Dendritic cell treated with granulocyte-macrophage colony-stimulating factor and Interleukin-4, amounts not matched to agents 40 ng/mL and 50 ng/mL, for 4 days (primary cell): Measurements from ENCODE around the gene NKAPD1.
"Not testable (repeated sequence)": the region's sequence is repeated elsewhere in the genome, so short reads cannot be mapped to it uniquely, and the experiment has no call there.

Experiments
- H3K27ac Mint-ChIP-seq: one replicate; pipeline ENCODE4 v1.8.0; 2022; ENCODE audit warnings: mild to moderate bottlenecking, mixed read lengths
- H3K27me3 Mint-ChIP-seq: one replicate; pipeline ENCODE4 v1.8.0; 2022; ENCODE audit warnings: mild to moderate bottlenecking, mixed read lengths
- H3K36me3 Mint-ChIP-seq: one replicate; pipeline ENCODE4 v1.8.0; 2022; ENCODE audit warnings: low read depth, mixed read lengths
- H3K4me1 Mint-ChIP-seq: one replicate; pipeline ENCODE4 v1.8.0; 2022; ENCODE audit warnings: low read depth, mixed read lengths
- H3K4me3 Mint-ChIP-seq: one replicate; pipeline ENCODE4 v1.8.0; 2022; ENCODE audit warnings: mild to moderate bottlenecking, moderate library complexity, mixed read lengths
- H3K9me3 Mint-ChIP-seq: one replicate; pipeline ENCODE4 v1.8.0; 2022; ENCODE audit warnings: mixed read lengths
- intact Hi-C: fragments of 100-400 bp; cut with micrococcal nuclease; formaldehyde crosslinking; loops from one replicate; pipeline ENCODE4 v1.15.0; 2022

The NKAPD1 gene

GRCh38 chr11:112049777-112050176 is 24.3 kb upstream of the NKAPD1 start:
- H3K4me1 Mint-ChIP-seq = peaks cover 23% of the 10 kb centered on the region
- H3K9me3 Mint-ChIP-seq = no peaks in the 10 kb centered on the region
- no peak overlapping the region for H3K4me3 Mint-ChIP-seq
- no peaks in the 10 kb centered on the region for H3K27me3 Mint-ChIP-seq
- intact Hi-C loops = no loop called here
- no peak overlapping the region for H3K27ac Mint-ChIP-seq
- H3K36me3 Mint-ChIP-seq = peaks cover 93% of the 10 kb centered on the region

DNA sequence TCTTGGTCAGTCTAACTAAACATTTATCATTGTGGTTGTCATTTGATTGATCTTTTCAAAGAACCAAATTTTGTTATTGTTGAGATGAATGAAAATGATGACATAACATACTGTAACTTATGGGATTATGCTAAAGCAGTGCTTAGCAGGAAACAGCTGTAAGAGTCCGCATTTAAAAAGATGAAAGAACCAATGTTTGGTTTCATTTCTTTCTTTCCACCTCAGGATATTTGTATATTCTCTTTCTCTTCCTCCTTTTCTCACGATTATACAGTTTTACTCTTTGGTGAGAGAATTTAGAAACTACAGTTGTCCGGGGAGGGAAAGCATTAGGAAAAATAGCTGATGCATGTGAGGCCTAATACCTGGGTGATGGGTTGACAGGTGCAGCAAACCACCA is 23.4 kb upstream of the NKAPD1 start:
- Mint-ChIP-seq H3K9me3 (no peaks in the 10 kb centered on the region), H3K27me3 (no peaks in the 10 kb centered on the region), H3K4me3 (no peak overlapping the region), H3K36me3 (peaks cover 93% of the 10 kb centered on the region), H3K27ac (peak overlapping the region; percentile 22), H3K4me1 (peaks cover 23% of the 10 kb centered on the region)
- intact Hi-C loops = no loop called here

DNA sequence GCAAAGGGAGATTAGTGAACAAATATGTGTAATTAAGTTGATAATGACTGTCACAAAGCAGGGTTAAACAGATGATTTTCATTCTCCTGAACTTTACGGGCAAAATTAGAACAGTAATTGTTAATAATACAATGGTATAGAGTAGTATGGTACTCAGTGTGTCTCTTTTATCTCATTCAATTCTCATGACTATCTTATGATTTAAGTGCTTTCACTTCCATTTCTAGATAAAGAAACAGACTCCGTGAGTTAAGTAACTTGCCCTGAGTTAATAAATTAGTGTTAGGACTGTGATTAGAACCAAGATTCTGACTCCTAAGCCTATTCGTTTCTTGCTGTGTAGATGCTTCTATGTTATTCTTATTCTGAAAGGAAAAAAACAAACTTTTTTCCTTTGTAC is 22.3 kb upstream of the NKAPD1 start:
- Mint-ChIP-seq H3K27me3 (no peaks in the 10 kb centered on the region), H3K27ac (no peak overlapping the region), H3K4me3 (no peak overlapping the region), H3K9me3 (no peaks in the 10 kb centered on the region), H3K4me1 (peaks cover 23% of the 10 kb centered on the region), H3K36me3 (peaks cover 93% of the 10 kb centered on the region)
- intact Hi-C loops = no loop called here

DNA sequence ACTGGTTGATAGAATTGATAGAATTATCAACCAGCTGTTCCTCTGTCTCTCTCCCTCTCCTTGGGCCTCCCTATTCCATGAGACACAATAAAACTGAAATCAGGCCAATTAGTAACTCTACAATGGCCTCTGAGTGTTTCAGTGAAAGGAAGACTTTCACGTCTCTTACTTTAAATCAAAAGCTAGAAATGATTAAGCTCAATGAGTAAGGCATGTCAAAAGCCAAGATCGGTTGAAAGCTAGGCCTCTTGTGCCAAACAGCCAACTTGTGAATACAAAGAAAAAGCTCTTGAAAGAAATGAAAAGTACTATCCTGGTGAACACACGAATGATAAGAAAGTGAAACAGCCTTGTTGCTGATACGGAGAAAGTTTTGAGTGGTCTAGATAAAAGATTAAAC is 16.9 kb upstream of the NKAPD1 start:
- intact Hi-C loops = no loop called here
- no peaks in the 10 kb centered on the region for H3K27me3 Mint-ChIP-seq
- H3K4me1 Mint-ChIP-seq = no peaks in the 10 kb centered on the region
- no peaks in the 10 kb centered on the region for H3K9me3 Mint-ChIP-seq
- H3K27ac Mint-ChIP-seq = no peak overlapping the region
- H3K36me3 Mint-ChIP-seq = peaks cover 85% of the 10 kb centered on the region
- H3K4me3 Mint-ChIP-seq = no peak overlapping the region

DNA sequence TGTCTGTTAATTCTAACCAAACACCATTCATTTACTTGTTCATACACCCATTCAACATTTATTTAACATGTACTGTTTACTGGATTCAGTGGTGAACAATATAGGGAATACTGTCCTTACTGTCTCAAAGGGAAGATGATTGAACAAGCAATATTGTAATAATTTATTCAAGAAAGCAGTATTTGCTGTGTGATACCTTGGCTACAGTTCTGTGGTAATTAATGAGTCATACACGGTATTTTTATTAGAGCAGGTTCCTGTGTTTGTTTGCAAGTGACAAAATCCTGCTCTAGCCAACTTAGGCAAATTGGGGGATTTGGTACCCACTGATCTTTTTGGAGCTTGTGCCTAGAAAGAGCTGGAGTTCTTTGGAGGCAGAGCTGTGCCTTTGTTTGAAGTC is 16.0 kb upstream of the NKAPD1 start:
- H3K4me3 Mint-ChIP-seq = no peak overlapping the region
- intact Hi-C loops = no loop called here
- H3K36me3 Mint-ChIP-seq = peaks cover 88% of the 10 kb centered on the region
- no peaks in the 10 kb centered on the region for H3K4me1 Mint-ChIP-seq
- H3K27me3 Mint-ChIP-seq = no peaks in the 10 kb centered on the region
- no peak overlapping the region for H3K27ac Mint-ChIP-seq
- H3K9me3 Mint-ChIP-seq = no peaks in the 10 kb centered on the region

- H3K4me1 Mint-ChIP-seq = no peaks in the 10 kb centered on the region
- H3K4me3 Mint-ChIP-seq = no peak overlapping the region
- no peaks in the 10 kb centered on the region for H3K9me3 Mint-ChIP-seq
- peaks cover 57% of the 10 kb centered on the region for H3K36me3 Mint-ChIP-seq
- H3K27me3 Mint-ChIP-seq = no peaks in the 10 kb centered on the region
- no peak overlapping the region for H3K27ac Mint-ChIP-seq
- intact Hi-C loops = no loop called here
These were observed 11.2 kb upstream of the NKAPD1 start for GRCh38 chr11:112062923-112063322.

- H3K9me3 Mint-ChIP-seq = no peaks in the 10 kb centered on the region
- peaks cover 34% of the 10 kb centered on the region for H3K4me1 Mint-ChIP-seq
- no peaks in the 10 kb centered on the region for H3K27me3 Mint-ChIP-seq
- H3K4me3 Mint-ChIP-seq = no peak overlapping the region
- intact Hi-C loops = no loop called here
- H3K36me3 Mint-ChIP-seq = peaks cover 98% of the 10 kb centered on the region
- H3K27ac Mint-ChIP-seq = no peak overlapping the region
These were observed 8.6 kb downstream of the NKAPD1 start for GRCh38 chr11:112082729-112083128.

- H3K9me3 Mint-ChIP-seq = no peaks in the 10 kb centered on the region
- peaks cover 100% of the 10 kb centered on the region for H3K36me3 Mint-ChIP-seq
- H3K27ac Mint-ChIP-seq = peak overlapping the region; percentile 99
- peaks cover 62% of the 10 kb centered on the region for H3K4me1 Mint-ChIP-seq
- intact Hi-C loops = loop anchor here (1.0 to 5.0 kb wide), 5 partner anchors 12 to 484 kb away; partner anchors contain the start of genes CFAP68, DLAT, FDXACB1 and NKAPD1
- no peaks in the 10 kb centered on the region for H3K27me3 Mint-ChIP-seq
- peak overlapping the region; percentile 96 for H3K4me3 Mint-ChIP-seq
These were observed 11.8 kb downstream of the NKAPD1 start for GRCh38 chr11:112085822-112086421.

DNA sequence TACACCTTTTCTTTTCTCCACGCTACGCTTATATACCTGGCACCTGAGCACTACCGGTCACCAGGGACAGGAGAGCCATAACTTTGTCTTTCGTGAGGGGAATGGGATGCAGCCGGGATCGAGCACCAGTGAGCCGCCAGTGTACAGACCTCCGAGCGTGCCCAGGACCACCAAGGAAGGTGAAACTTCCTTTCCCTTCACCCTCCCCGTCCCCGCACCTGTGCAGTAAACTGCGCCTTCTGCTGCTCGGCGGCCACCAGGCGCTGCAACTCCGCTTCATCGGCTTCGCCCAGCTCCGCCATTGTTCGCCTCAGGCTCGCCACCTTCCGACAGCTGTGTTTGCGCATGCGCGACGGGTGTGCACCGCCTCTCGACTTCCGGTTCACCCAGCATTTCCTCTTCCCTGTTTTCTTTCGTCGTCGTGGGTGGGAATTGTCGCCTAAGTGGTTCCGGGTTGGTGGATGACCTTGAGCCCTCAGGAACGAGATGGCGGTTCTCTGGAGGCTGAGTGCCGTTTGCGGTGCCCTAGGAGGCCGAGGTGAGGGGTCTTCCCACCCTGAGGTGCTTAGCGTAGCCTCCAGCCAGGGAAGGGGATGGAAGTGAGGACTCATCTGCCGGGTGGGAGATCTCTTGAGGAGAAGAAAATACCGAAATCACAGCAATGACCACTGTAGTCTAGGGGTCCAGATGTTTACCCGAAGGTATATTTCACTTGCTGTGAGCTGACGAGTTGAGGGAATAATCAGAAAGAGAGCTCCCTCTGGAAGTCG is 12.5 kb downstream of the NKAPD1 start, which contains the start of the genes SDHD and TIMM8B:
SDHD (plus strand) TSS at position 452 of the 770 bp plus-strand sequence; CDS start at position 487, 35 bp downstream.
TIMM8B (minus strand) TSS at position 335 of the 770 bp plus-strand sequence; CDS start at position 302, 33 bp downstream.
- peak within 1 kb of the TSS; percentile 96 for H3K4me3 Mint-ChIP-seq
- peaks cover 100% of the 10 kb centered on the region for H3K36me3 Mint-ChIP-seq
- peaks cover 62% of the 10 kb centered on the region for H3K4me1 Mint-ChIP-seq
- intact Hi-C loops = loop anchor here (1.0 to 5.0 kb wide), 5 partner anchors 12 to 484 kb away; partner anchors contain the start of genes CFAP68, DLAT, FDXACB1 and NKAPD1
- H3K9me3 Mint-ChIP-seq = no peaks in the 10 kb centered on the region
- H3K27me3 Mint-ChIP-seq = no peaks in the 10 kb centered on the region
- H3K27ac Mint-ChIP-seq = peak within 1 kb of the TSS; percentile 99

GRCh38 chr11:112087212-112087611 is 13.1 kb downstream of the NKAPD1 start:
- peaks cover 100% of the 10 kb centered on the region for H3K36me3 Mint-ChIP-seq
- H3K27me3 Mint-ChIP-seq = no peaks in the 10 kb centered on the region
- no peaks in the 10 kb centered on the region for H3K9me3 Mint-ChIP-seq
- peak overlapping the region; percentile 96 for H3K4me3 Mint-ChIP-seq
- intact Hi-C loops = loop anchor here (2.0 to 5.0 kb wide), 3 partner anchors 62 to 485 kb away; partner anchors contain the start of genes CFAP68, DLAT, FDXACB1 and SIK2
- H3K4me1 Mint-ChIP-seq = peaks cover 61% of the 10 kb centered on the region
- peak overlapping the region; percentile 99 for H3K27ac Mint-ChIP-seq

DNA sequence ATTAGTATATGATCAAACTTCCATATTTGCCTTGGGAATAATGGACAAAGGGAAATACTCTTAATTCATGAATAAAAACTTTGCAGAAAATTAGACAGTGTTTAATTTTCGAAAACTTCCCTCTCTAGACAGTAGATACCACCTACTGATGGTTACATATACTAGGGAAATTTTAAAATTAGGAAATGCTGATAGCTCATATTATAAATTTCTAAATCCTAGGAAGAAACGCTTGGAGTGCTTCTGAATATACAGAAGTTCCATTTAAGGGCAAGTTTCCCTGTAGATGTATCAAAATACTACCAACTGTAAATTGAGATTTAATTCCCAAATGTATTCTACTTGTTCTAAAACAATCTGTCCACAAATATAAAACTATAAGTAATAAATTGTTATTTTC is 21.2 kb downstream of the NKAPD1 start:
- H3K27me3 Mint-ChIP-seq, intact Hi-C loops, H3K9me3 Mint-ChIP-seq, H3K4me1 Mint-ChIP-seq, H3K4me3 Mint-ChIP-seq, H3K27ac Mint-ChIP-seq: not testable (repeated sequence)
- H3K36me3 Mint-ChIP-seq = peaks cover 91% of the 10 kb centered on the region

GRCh38 chr11:112096194-112096593 is 22.1 kb downstream of the NKAPD1 start:
- peak overlapping the region; percentile 49 for H3K27ac Mint-ChIP-seq
- intact Hi-C loops = no loop called here
- no peaks in the 10 kb centered on the region for H3K27me3 Mint-ChIP-seq
- H3K4me1 Mint-ChIP-seq = peaks cover 10% of the 10 kb centered on the region
- H3K36me3 Mint-ChIP-seq = peaks cover 86% of the 10 kb centered on the region
- no peak overlapping the region for H3K4me3 Mint-ChIP-seq
- H3K9me3 Mint-ChIP-seq = no peaks in the 10 kb centered on the region

DNA sequence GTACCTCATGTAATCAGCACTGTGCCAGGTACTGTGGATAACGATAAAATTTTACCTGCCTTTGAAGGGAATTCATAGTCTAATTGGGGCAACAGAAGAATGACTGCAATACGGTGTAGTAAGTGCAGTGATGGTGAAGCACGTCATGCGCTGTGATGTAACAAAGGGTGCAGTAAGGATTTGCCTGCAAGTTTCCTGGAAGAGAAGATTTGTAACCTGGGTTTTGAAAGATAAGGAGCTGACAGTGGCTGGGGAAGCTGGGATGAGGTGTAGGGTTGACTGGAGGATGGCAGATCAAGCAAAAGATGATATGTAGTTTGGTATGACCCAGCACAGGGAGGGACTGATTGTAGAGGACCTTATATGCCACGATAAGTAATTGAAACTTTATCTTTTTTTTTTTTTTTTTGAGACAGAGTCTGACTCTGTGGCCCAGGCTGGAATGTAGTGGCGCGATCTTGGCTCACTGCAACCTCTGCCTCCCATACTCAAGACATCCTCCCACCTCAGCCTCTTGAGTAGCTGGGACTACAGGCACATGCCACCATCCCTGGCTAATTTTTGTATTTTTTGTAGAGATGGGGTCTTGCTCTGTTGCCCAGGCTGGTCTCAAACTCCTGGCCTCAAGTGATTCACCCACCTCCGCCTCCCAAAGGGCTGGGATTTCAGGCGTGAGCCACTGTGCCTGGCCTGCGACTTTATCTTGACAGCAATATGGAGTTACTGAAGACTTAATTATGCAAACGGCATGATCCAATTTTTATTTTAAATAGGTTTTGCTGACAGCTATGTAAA is 23.8 kb downstream of the NKAPD1 start:
- H3K9me3 Mint-ChIP-seq = no peaks in the 10 kb centered on the region
- H3K4me1 Mint-ChIP-seq = peaks cover 11% of the 10 kb centered on the region
- no peaks in the 10 kb centered on the region for H3K27me3 Mint-ChIP-seq
- no peak overlapping the region for H3K4me3 Mint-ChIP-seq
- peak overlapping the region; percentile 49 for H3K27ac Mint-ChIP-seq
- intact Hi-C loops = no loop called here
- H3K36me3 Mint-ChIP-seq = peaks cover 69% of the 10 kb centered on the region

- Mint-ChIP-seq H3K4me3 (no peak overlapping the region), H3K27me3 (no peaks in the 10 kb centered on the region), H3K9me3 (no peaks in the 10 kb centered on the region), H3K27ac (peak overlapping the region; percentile 53), H3K36me3 (peaks cover 46% of the 10 kb centered on the region), H3K4me1 (peaks cover 19% of the 10 kb centered on the region)
- intact Hi-C loops = no loop called here
These were observed 26.4 kb downstream of the NKAPD1 start for GRCh38 chr11:112100462-112100861.
